OCI-M2 (cell line): Measurements from ENCODE around the gene TBX2.

Experiments used
- DNase-seq: peaks from one replicate; lab custom pipeline; 2025; ENCODE audit not compliant: unreplicated experiment; lab: John Stamatoyannopoulos, UW

TBX2 gene

GRCh38 chr17:61400066-61400716 lies 548 bp downstream of the TBX2 start:
- no peak for DNase-seq

GRCh38 chr17:61400717-61401388 lies 1.2 kb downstream of the TBX2 start:
- no peak for DNase-seq

- no peak for DNase-seq
Observed at GRCh38 chr17:61401389-61402072, 1.9 kb downstream of the TBX2 start.

GRCh38 chr17:61402073-61402541 lies 2.5 kb downstream of the TBX2 start:
- DNase-seq: no peak

GRCh38 chr17:61402978-61403800 lies 3.5 kb downstream of the TBX2 start:
- no peak for DNase-seq

GRCh38 chr17:61403801-61404662 lies 4.4 kb downstream of the TBX2 start:
- DNase-seq: no peak

- DNase-seq: no peak
Observed at GRCh38 chr17:61404663-61404912, 4.9 kb downstream of the TBX2 start.

- no peak for DNase-seq
Observed at GRCh38 chr17:61404913-61405685, 5.5 kb downstream of the TBX2 start.

- no peak for DNase-seq
Observed at GRCh38 chr17:61405686-61406536, 6.3 kb downstream of the TBX2 start.

GRCh38 chr17:61406537-61406845 lies 6.8 kb downstream of the TBX2 start:
- no peak for DNase-seq

GRCh38 chr17:61406971-61407911 lies 7.6 kb downstream of the TBX2 start:
- no peak for DNase-seq

GRCh38 chr17:61408151-61409041 lies 8.8 kb downstream of the TBX2 start:
- DNase-seq: no peak

GRCh38 chr17:61409301-61410112 lies 9.9 kb downstream of the TBX2 start:
- no peak for DNase-seq

GRCh38 chr17:61410141-61411010 lies 10.7 kb downstream of the TBX2 start:
- DNase-seq: no peak

GRCh38 chr17:61411011-61411260 lies 11.3 kb downstream of the TBX2 start:
- no peak for DNase-seq
